Measurements from ENCODE around the gene RHOV.

The RHOV gene

GRCh38 chr15:40911141-40911540, 37.1 kb upstream of the RHOV start:
- TF ChIP-seq CTCF (IDR thresholded peaks at IDR 0.05; ENCODE audit: borderline replicate concordance, insufficient read depth, low read depth, low read length) = no peak

GRCh38 chr15:40909662-40910630, 35.9 kb upstream of the RHOV start:
- no peak for TF ChIP-seq CTCF (IDR thresholded peaks at IDR 0.05; ENCODE audit: borderline replicate concordance, insufficient read depth, low read depth, low read length)
- no peak overlapping the region for H3K4me3 ChIP-seq (ENCODE audit: low read depth, low read length)

More at GRCh38 chr15:40911141-40911540, 37.1 kb upstream of the RHOV start:
- no peak overlapping the region for H3K4me3 ChIP-seq (ENCODE audit: low read depth, low read length)

- TF ChIP-seq CTCF (IDR thresholded peaks at IDR 0.05; ENCODE audit: borderline replicate concordance, insufficient read depth, low read depth, low read length) = no peak
These were observed 34.1 kb upstream of the RHOV start for GRCh38 chr15:40908095-40908494.

GRCh38 chr15:40906991-40907802, 33.2 kb upstream of the RHOV start:
- TF ChIP-seq CTCF (IDR thresholded peaks at IDR 0.05; ENCODE audit: borderline replicate concordance, insufficient read depth, low read depth, low read length) = no peak
- H3K4me3 ChIP-seq (ENCODE audit: low read depth, low read length) = peak overlapping the region; percentile 44

More at GRCh38 chr15:40908095-40908494, 34.1 kb upstream of the RHOV start:
- H3K4me3 ChIP-seq (ENCODE audit: low read depth, low read length) = no peak overlapping the region

- peak overlapping the region; percentile 44 for H3K4me3 ChIP-seq (ENCODE audit: low read depth, low read length)
- TF ChIP-seq CTCF (IDR thresholded peaks at IDR 0.05; ENCODE audit: borderline replicate concordance, insufficient read depth, low read depth, low read length) = peak; percentile 90
These were observed 32.3 kb upstream of the RHOV start for GRCh38 chr15:40906091-40906990.

- TF ChIP-seq CTCF (IDR thresholded peaks at IDR 0.05; ENCODE audit: borderline replicate concordance, insufficient read depth, low read depth, low read length) = no peak
- no peak overlapping the region for H3K4me3 ChIP-seq (ENCODE audit: low read depth, low read length)
These were observed 30.6 kb upstream of the RHOV start for GRCh38 chr15:40904552-40905201.
